ENCODE data around the gene ATP1A1.

DNA sequence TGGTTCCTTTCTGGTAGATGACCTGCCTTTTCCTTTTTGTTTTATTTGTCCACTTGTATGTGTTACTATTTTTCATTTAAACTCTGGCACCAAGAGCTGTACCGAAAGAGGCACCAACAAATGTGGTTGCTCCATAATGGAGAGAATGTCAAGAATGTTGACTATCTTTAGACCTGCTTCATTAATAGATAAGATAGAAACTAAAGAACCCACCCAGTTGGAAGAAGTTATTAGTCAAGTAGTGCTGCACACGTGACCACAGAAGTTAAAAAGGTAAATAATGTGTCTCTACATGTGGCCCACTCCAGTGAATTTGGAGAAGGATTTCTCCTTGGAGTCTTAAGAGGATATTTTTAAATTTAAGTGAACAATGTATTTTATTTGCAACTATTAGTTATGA, 9.3 kb downstream of the ATP1A1 start:
- TF ChIP-seq, protein P1, sequence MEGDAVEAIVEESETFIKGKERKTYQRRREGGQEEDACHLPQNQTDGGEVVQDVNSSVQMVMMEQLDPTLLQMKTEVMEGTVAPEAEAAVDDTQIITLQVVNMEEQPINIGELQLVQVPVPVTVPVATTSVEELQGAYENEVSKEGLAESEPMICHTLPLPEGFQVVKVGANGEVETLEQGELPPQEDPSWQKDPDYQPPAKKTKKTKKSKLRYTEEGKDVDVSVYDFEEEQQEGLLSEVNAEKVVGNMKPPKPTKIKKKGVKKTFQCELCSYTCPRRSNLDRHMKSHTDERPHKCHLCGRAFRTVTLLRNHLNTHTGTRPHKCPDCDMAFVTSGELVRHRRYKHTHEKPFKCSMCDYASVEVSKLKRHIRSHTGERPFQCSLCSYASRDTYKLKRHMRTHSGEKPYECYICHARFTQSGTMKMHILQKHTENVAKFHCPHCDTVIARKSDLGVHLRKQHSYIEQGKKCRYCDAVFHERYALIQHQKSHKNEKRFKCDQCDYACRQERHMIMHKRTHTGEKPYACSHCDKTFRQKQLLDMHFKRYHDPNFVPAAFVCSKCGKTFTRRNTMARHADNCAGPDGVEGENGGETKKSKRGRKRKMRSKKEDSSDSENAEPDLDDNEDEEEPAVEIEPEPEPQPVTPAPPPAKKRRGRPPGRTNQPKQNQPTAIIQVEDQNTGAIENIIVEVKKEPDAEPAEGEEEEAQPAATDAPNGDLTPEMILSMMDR (IDR thresholded peaks at IDR 0.05): no peak
- TF ChIP-seq EP300 (IDR thresholded peaks at IDR 0.05; ENCODE audit: low read depth) (no peak), POLR2A (IDR thresholded peaks at IDR 0.05) (no peak)
